Kidney capillary endothelial cell (primary cell): Measurements from ENCODE around the gene BCR.

Experiments used
- DNase-seq: peaks from one replicate; pipeline ENCODE4 v3.0.0-alpha.2; 2018; ENCODE audit warnings: low spot score

BCR gene

GRCh38 chr22:23177197-23177596, 3.1 kb upstream of the BCR start:
- DNase-seq = no peak

GRCh38 chr22:23178512-23179254, 1.6 kb upstream of the BCR start:
- peak; percentile 71 for DNase-seq

- DNase-seq = no peak
These were observed 669 bp upstream of the BCR start for GRCh38 chr22:23179381-23180299.

- no peak for DNase-seq
These were observed 798 bp downstream of the BCR start for GRCh38 chr22:23180893-23181720.

GRCh38 chr22:23181721-23182308, 1.5 kb downstream of the BCR start:
- no peak for DNase-seq

GRCh38 chr22:23182309-23183060, 2.2 kb downstream of the BCR start:
- DNase-seq = no peak

- peak; percentile 49 for DNase-seq
These were observed 2.9 kb downstream of the BCR start for GRCh38 chr22:23183061-23183698.

- DNase-seq = no peak
These were observed 3.9 kb downstream of the BCR start for GRCh38 chr22:23184100-23184763.

GRCh38 chr22:23184764-23185113, 4.4 kb downstream of the BCR start:
- no peak for DNase-seq

GRCh38 chr22:23187211-23187610, 6.9 kb downstream of the BCR start:
- DNase-seq = no peak

- no peak for DNase-seq
These were observed 7.8 kb downstream of the BCR start for GRCh38 chr22:23187871-23188700.

GRCh38 chr22:23190526-23190925, 10.2 kb downstream of the BCR start:
- DNase-seq = no peak

- no peak for DNase-seq
These were observed 11.8 kb downstream of the BCR start for GRCh38 chr22:23192133-23192532.

- DNase-seq = no peak
These were observed 12.2 kb downstream of the BCR start for GRCh38 chr22:23192558-23192957.

- no peak for DNase-seq
These were observed 13.0 kb downstream of the BCR start for GRCh38 chr22:23193196-23193827.

GRCh38 chr22:23193882-23194281, 13.6 kb downstream of the BCR start:
- no peak for DNase-seq

- no peak for DNase-seq
These were observed 15.9 kb downstream of the BCR start for GRCh38 chr22:23196165-23196564.

- no peak for DNase-seq
These were observed 17.5 kb downstream of the BCR start for GRCh38 chr22:23197836-23198235.

- no peak for DNase-seq
These were observed 18.9 kb downstream of the BCR start for GRCh38 chr22:23199159-23199558.
